Measurements from ENCODE around the gene GPC1. TPM values are rescaled to one million over a fixed set of nuclear protein-coding genes. Genes with fewer than 3 reads are reported as not detected.

The GPC1 gene, protein sequence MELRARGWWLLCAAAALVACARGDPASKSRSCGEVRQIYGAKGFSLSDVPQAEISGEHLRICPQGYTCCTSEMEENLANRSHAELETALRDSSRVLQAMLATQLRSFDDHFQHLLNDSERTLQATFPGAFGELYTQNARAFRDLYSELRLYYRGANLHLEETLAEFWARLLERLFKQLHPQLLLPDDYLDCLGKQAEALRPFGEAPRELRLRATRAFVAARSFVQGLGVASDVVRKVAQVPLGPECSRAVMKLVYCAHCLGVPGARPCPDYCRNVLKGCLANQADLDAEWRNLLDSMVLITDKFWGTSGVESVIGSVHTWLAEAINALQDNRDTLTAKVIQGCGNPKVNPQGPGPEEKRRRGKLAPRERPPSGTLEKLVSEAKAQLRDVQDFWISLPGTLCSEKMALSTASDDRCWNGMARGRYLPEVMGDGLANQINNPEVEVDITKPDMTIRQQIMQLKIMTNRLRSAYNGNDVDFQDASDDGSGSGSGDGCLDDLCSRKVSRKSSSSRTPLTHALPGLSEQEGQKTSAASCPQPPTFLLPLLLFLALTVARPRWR
- total RNA-seq (2022; extraction: Qiagen RNA extraction; ENCODE audit: low read depth): 145 to 235 TPM (median 200 TPM) in 5 replicates

DNA sequence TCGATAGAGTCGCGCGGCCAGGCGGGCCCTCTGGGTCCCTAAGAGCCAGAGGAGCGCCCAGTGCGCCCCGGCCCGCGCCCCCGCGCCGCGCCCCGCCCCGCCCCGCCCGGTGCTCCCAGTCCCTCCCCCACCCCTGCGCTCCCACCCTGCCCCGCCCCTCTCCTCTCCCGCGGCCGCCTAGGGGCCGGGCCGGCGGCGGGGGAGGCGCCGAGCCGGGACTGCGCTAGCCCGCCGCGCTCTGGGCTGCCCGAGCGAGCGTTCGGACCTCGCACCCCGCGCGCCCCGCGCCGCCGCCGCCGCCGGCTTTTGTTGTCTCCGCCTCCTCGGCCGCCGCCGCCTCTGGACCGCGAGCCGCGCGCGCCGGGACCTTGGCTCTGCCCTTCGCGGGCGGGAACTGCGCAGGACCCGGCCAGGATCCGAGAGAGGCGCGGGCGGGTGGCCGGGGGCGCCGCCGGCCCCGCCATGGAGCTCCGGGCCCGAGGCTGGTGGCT, at the start of gene GPC1:
Gene GPC1 (plus strand): TSS at position 207 of the 491 bp plus-strand sequence. CDS start 256 bp downstream, at position 463.

Other genes with a start within 250 kb of the GPC1 start
- 9.3 to 14.0 TPM (median 10.6 TPM) in 5 replicates for gene ANKMY1, start 122.3 kb downstream of the GPC1 start, total RNA-seq (2022; extraction: Qiagen RNA extraction; ENCODE audit: low read depth)
- gene DUSP28, start 124.7 kb downstream of the GPC1 start, total RNA-seq (2022; extraction: Qiagen RNA extraction; ENCODE audit: low read depth): 4.4 to 8.9 TPM (median 7.1 TPM) in 5 replicates
- 39.4 to 66.9 TPM (median 62.5 TPM) in 5 replicates for gene RNPEPL1, start 132.8 kb downstream of the GPC1 start, total RNA-seq (2022; extraction: Qiagen RNA extraction; ENCODE audit: low read depth)
- 15.3 to 25.8 TPM (median 21.3 TPM) in 5 replicates for gene CAPN10, start 151.1 kb downstream of the GPC1 start, total RNA-seq (2022; extraction: Qiagen RNA extraction; ENCODE audit: low read depth)
- gene GPR35, start 189.8 kb downstream of the GPC1 start, total RNA-seq (2022; extraction: Qiagen RNA extraction; ENCODE audit: low read depth): 0.32 to 1.1 TPM (median 0.87 TPM) in 5 replicates
- not detected in 5 replicates for gene AQP12B, start 247.2 kb downstream of the GPC1 start, total RNA-seq (2022; extraction: Qiagen RNA extraction; ENCODE audit: low read depth)

All from A549 treated with RU486 at 1 μM for 4 hours (cell line).